ENCODE data around the gene C19orf12. TPM values are rescaled to one million over a fixed set of nuclear protein-coding genes. Genes with fewer than 3 reads are reported as not detected.

Gene C19orf12
- total RNA-seq, 1 donor from 2014 or later: 21.6 TPM

GRCh38 chr19:29662278-29662603 is 52.8 kb downstream of the C19orf12 start:
- no peaks in the 10 kb centered on the region for H3K36me3 Mint-ChIP-seq (ENCODE audit: low read depth)
- no peak overlapping the region for H3K4me3 Mint-ChIP-seq
- ATAC-seq (ENCODE audit: low read depth) (no peak), DNase-seq (no peak)
- H3K9me3 Mint-ChIP-seq: no peaks in the 10 kb centered on the region
- TF ChIP-seq CTCF (IDR thresholded peaks at IDR 0.05): no peak
- no peak overlapping the region for H3K27ac Mint-ChIP-seq
- intact Hi-C loops (cut with micrococcal nuclease): no loop called here
- H3K4me1 Mint-ChIP-seq: peaks cover 22% of the 10 kb centered on the region
- ChIA-PET CTCF (interaction anchor here (1.3 to 1.9 kb wide), 4 partner anchors 9 to 54 kb away, joined by 3 to 8 read pairs (median 4); no protein-coding TSS in a partner anchor), POLR2A (interaction anchor here (1.2 kb wide), 1 partner anchor 16 kb away, joined by 3 read pairs; no protein-coding TSS in a partner anchor)
- peaks cover 1% of the 10 kb centered on the region for H3K27me3 Mint-ChIP-seq

GRCh38 chr19:29660835-29661234 is 54.2 kb downstream of the C19orf12 start:
- H3K4me3 Mint-ChIP-seq: no peak overlapping the region
- POLR2A ChIA-PET: no interaction called here

GRCh38 chr19:29658221-29658991 is 56.7 kb downstream of the C19orf12 start:
- no peak for TF ChIP-seq CTCF (IDR thresholded peaks at IDR 0.05)
- Mint-ChIP-seq H3K27ac (no peak overlapping the region), H3K4me1 (no peaks in the 10 kb centered on the region), H3K27me3 (peaks cover 5% of the 10 kb centered on the region), H3K36me3 (ENCODE audit: low read depth) (no peaks in the 10 kb centered on the region), H3K9me3 (no peaks in the 10 kb centered on the region), H3K4me3 (no peak overlapping the region)
- no peak for DNase-seq
- intact Hi-C loops (cut with micrococcal nuclease): no loop called here
- no peak for ATAC-seq (ENCODE audit: low read depth)
- ChIA-PET CTCF (no interaction called here), POLR2A (no interaction called here)

More at GRCh38 chr19:29660835-29661234, 54.2 kb downstream of the C19orf12 start:
- TF ChIP-seq CTCF (IDR thresholded peaks at IDR 0.05): no peak
- DNase-seq: no peak
- Mint-ChIP-seq H3K4me1 (peaks cover 9% of the 10 kb centered on the region), H3K27me3 (peaks cover 4% of the 10 kb centered on the region), H3K27ac (no peak overlapping the region), H3K36me3 (ENCODE audit: low read depth) (no peaks in the 10 kb centered on the region), H3K9me3 (no peaks in the 10 kb centered on the region)
- CTCF ChIA-PET: interaction anchor here (1.2 to 1.9 kb wide), 2 partner anchors 51 to 55 kb away, joined by 3 to 8 read pairs; no protein-coding TSS in a partner anchor
- ATAC-seq (ENCODE audit: low read depth): no peak
- intact Hi-C loops (cut with micrococcal nuclease): no loop called here

GRCh38 chr19:29655648-29656335 is 59.3 kb downstream of the C19orf12 start:
- no peak for TF ChIP-seq CTCF (IDR thresholded peaks at IDR 0.05)
- ATAC-seq (ENCODE audit: low read depth) (no peak), DNase-seq (no peak)
- Mint-ChIP-seq H3K27ac (no peak overlapping the region), H3K4me1 (no peaks in the 10 kb centered on the region), H3K36me3 (ENCODE audit: low read depth) (no peaks in the 10 kb centered on the region), H3K27me3 (peaks cover 18% of the 10 kb centered on the region), H3K4me3 (no peak overlapping the region), H3K9me3 (no peaks in the 10 kb centered on the region)
- ChIA-PET CTCF (no interaction called here), POLR2A (no interaction called here)
- intact Hi-C loops (cut with micrococcal nuclease): no loop called here

- TF ChIP-seq CTCF (IDR thresholded peaks at IDR 0.05): no peak
- peaks cover 17% of the 10 kb centered on the region for H3K27me3 Mint-ChIP-seq
- intact Hi-C loops (cut with micrococcal nuclease): no loop called here
- ChIA-PET CTCF (no interaction called here), POLR2A (no interaction called here)
- no peaks in the 10 kb centered on the region for H3K36me3 Mint-ChIP-seq (ENCODE audit: low read depth)
- H3K9me3 Mint-ChIP-seq: no peaks in the 10 kb centered on the region
- no peak overlapping the region for H3K27ac Mint-ChIP-seq
- DNase-seq (no peak), ATAC-seq (ENCODE audit: low read depth) (no peak)
- H3K4me3 Mint-ChIP-seq: no peak overlapping the region
- H3K4me1 Mint-ChIP-seq: no peaks in the 10 kb centered on the region
Measured at GRCh38 chr19:29653398-29653797, 61.7 kb downstream of the C19orf12 start.

Measured in activated B cell treated with CpG ODN at 0.5 μM for 24 hours (primary cell).